Activated T-cell treated with anti-CD3 and anti-CD28 coated beads for 24 hours (primary cell): ENCODE results near the gene SLC27A1.
"Not testable (repeated sequence)": the region's sequence is repeated elsewhere in the genome, so short reads cannot be mapped to it uniquely, and the experiment has no call there.

Experiments
- DNase-seq: peaks from one replicate; pipeline ENCODE4 v3.0.0-alpha.2; 2020; ENCODE audit warnings: low read depth

Gene SLC27A1

GRCh38 chr19:17457616-17458015 is 12.7 kb upstream of the SLC27A1 start:
- DNase-seq: no peak

GRCh38 chr19:17458970-17459369 is 11.4 kb upstream of the SLC27A1 start:
- DNase-seq: no peak

GRCh38 chr19:17460372-17461230 is 9.7 kb upstream of the SLC27A1 start, which contains the start of gene NXNL1:
Gene NXNL1 (minus strand): TSS chr19:17460926. CDS start chr19:17460869, 57 bp downstream.
- DNase-seq: no peak

- no peak for DNase-seq
Measured at GRCh38 chr19:17466487-17466850, 3.9 kb upstream of the SLC27A1 start.

GRCh38 chr19:17467471-17468301 is 2.6 kb upstream of the SLC27A1 start:
- no peak for DNase-seq

- DNase-seq: no peak
Measured at GRCh38 chr19:17468302-17469091, 1.8 kb upstream of the SLC27A1 start.

GRCh38 chr19:17469092-17469480 is 1.2 kb upstream of the SLC27A1 start:
- DNase-seq: no peak

GRCh38 chr19:17469481-17470067 is 750 bp upstream of the SLC27A1 start:
- DNase-seq: peak; percentile 83

- no peak for DNase-seq
Measured at GRCh38 chr19:17471410-17472125, 1.2 kb downstream of the SLC27A1 start.

GRCh38 chr19:17473041-17473440 is 2.7 kb downstream of the SLC27A1 start:
- no peak for DNase-seq

GRCh38 chr19:17475011-17475540 is 4.8 kb downstream of the SLC27A1 start:
- DNase-seq: not testable (repeated sequence)

GRCh38 chr19:17475541-17476115 is 5.3 kb downstream of the SLC27A1 start:
- DNase-seq: no peak

- DNase-seq: no peak
Measured at GRCh38 chr19:17479325-17479791, 9.0 kb downstream of the SLC27A1 start.

GRCh38 chr19:17481986-17482385 is 11.7 kb downstream of the SLC27A1 start:
- DNase-seq: no peak

- no peak for DNase-seq
Measured at GRCh38 chr19:17482877-17483604, 12.7 kb downstream of the SLC27A1 start.

- DNase-seq: no peak
Measured at GRCh38 chr19:17483605-17484002, 13.3 kb downstream of the SLC27A1 start.

- DNase-seq: no peak
Measured at GRCh38 chr19:17484520-17485185, 14.3 kb downstream of the SLC27A1 start.

GRCh38 chr19:17486545-17487240 is 16.4 kb downstream of the SLC27A1 start:
- DNase-seq: no peak
